ENCODE results near the gene MBTPS2. TPM values are rescaled to one million over a fixed set of nuclear protein-coding genes. Genes with fewer than 3 reads are reported as not detected.

MBTPS2 gene
- polyA plus RNA-seq (2013, experiment 1 of 2), result 5.0 TPM
- polyA plus RNA-seq (2013, experiment 2 of 2), result 5.0 TPM

DNA sequence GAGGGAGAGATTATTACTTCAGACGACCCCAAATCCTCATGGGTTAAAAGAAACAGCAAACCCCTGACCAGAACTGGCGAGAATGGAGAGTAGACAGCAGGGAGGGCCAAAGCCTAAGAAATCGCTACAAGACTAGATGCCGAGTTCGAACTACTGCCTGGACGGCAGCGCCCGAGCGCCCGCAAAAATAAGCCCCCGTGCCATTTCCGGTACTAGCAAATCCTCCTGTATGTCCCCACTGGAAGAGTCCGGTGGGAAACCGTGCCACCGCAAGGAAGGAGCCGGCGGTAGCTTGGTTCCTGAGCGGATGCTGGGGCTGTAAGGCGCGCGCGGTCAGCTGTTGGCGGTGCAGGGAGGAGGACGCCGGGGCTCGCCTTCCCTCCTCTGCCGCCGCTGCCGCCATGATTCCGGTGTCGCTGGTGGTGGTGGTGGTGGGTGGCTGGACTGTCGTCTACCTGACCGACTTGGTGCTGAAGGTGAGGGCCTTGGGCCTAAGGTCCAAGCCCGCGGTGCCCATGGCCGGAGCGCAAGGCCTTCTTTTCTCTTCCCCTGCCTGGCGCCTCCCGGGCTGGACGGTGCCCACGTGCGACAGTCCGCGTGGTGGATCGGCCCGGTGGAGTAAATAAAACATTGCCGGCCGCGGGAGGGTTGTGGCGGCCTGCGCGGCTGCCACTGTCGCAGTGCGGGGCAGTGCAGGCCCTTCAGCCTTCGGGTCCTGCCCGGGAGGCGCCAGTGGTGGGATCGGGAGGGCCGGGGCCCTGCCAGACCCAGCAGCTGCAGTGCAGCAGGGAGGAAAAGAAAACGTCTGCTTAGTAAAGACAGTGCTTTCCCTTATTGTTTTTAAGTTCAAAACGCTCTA is at the start of gene MBTPS2:
TSS of gene MBTPS2 (plus strand) at position 284 of the 859 bp plus-strand sequence. CDS start at position 402, 118 bp downstream.
- H3K4me2 ChIP-seq (ENCODE audit: low read length), result peak within 1 kb of the TSS; percentile 38
- no peaks in the 10 kb centered on the region for H3K79me2 ChIP-seq (ENCODE audit: control insufficient read depth, insufficient read depth, low read length)
- H3K79me1 ChIP-seq (ENCODE audit: low read length), result no peaks in the 10 kb centered on the region
- H3K23ac ChIP-seq (ENCODE audit: low read length), result no peak within 1 kb of the TSS
- peak within 1 kb of the TSS; percentile 72 for H3K4me3 ChIP-seq (ENCODE audit: low read length)
- peak within 1 kb of the TSS; percentile 70 for H2BK5ac ChIP-seq (ENCODE audit: low read length)
- no peaks in the 10 kb centered on the region for H3K27me3 ChIP-seq (ENCODE audit: insufficient read depth, low read length, poor library complexity)
- no peaks in the 10 kb centered on the region for H3K4me1 ChIP-seq (ENCODE audit: control insufficient read depth, low read depth, low read length)
- DNase-seq, result peak; percentile 91
- peak within 1 kb of the TSS; percentile 28 for H4K8ac ChIP-seq (ENCODE audit: low read depth, low read length)
- H2BK15ac ChIP-seq (replicated peaks; ENCODE audit: low read depth), result no peak within 1 kb of the TSS
- no peak within 1 kb of the TSS for H2AK5ac ChIP-seq (ENCODE audit: low read length)
- peak within 1 kb of the TSS; percentile 93 for H3K56ac ChIP-seq (ENCODE audit: low read length)
- H2BK120ac ChIP-seq (ENCODE audit: low read depth, low read length), result no peak within 1 kb of the TSS
- H3K36me3 ChIP-seq (ENCODE audit: control insufficient read depth, insufficient read depth, low read length), result no peaks in the 10 kb centered on the region
- no peak within 1 kb of the TSS for H3K27ac ChIP-seq (ENCODE audit: low read depth, low read length)
- H3K4ac ChIP-seq (ENCODE audit: low read depth, low read length), result no peak within 1 kb of the TSS
- H4K5ac ChIP-seq (ENCODE audit: low read length), result no peak within 1 kb of the TSS
- H3K18ac ChIP-seq (ENCODE audit: low read length), result no peak within 1 kb of the TSS
- WGBS (ENCODE audit: extremely low coverage, insufficient coverage, low lambda C conversion rate), result no CpG with 5 or more reads among the region's 61 CpGs
- peak within 1 kb of the TSS; percentile 89 for H3K9ac ChIP-seq (ENCODE audit: low read length)

- no peaks in the 10 kb centered on the region for H3K36me3 ChIP-seq (ENCODE audit: control insufficient read depth, insufficient read depth, low read length)
- WGBS (ENCODE audit: extremely low coverage, insufficient coverage, low lambda C conversion rate), result no CpG with 5 or more reads among the region's 6 CpGs
- no peak overlapping the region for H2BK15ac ChIP-seq (replicated peaks; ENCODE audit: low read depth)
- H4K8ac ChIP-seq (ENCODE audit: low read depth, low read length), result no peak overlapping the region
- no peaks in the 10 kb centered on the region for H3K4me1 ChIP-seq (ENCODE audit: control insufficient read depth, low read depth, low read length)
- no peak overlapping the region for H3K23ac ChIP-seq (ENCODE audit: low read length)
- no peak overlapping the region for H3K4ac ChIP-seq (ENCODE audit: low read depth, low read length)
- no peak overlapping the region for H2AK5ac ChIP-seq (ENCODE audit: low read length)
- no peak overlapping the region for H2BK120ac ChIP-seq (ENCODE audit: low read depth, low read length)
- no peak overlapping the region for H3K4me2 ChIP-seq (ENCODE audit: low read length)
- no peak overlapping the region for H3K9ac ChIP-seq (ENCODE audit: low read length)
- no peaks in the 10 kb centered on the region for H3K79me1 ChIP-seq (ENCODE audit: low read length)
- H4K5ac ChIP-seq (ENCODE audit: low read length), result no peak overlapping the region
- H3K18ac ChIP-seq (ENCODE audit: low read length), result no peak overlapping the region
- H3K4me3 ChIP-seq (ENCODE audit: low read length), result no peak overlapping the region
- H2BK5ac ChIP-seq (ENCODE audit: low read length), result no peak overlapping the region
- no peak for DNase-seq
- H3K56ac ChIP-seq (ENCODE audit: low read length), result no peak overlapping the region
- no peak overlapping the region for H3K27ac ChIP-seq (ENCODE audit: low read depth, low read length)
- H3K79me2 ChIP-seq (ENCODE audit: control insufficient read depth, insufficient read depth, low read length), result no peaks in the 10 kb centered on the region
- H3K27me3 ChIP-seq (ENCODE audit: insufficient read depth, low read length, poor library complexity), result no peaks in the 10 kb centered on the region
Measured at GRCh38 chrX:21798677-21799219, 40.7 kb upstream of the MBTPS2 start.

DNA sequence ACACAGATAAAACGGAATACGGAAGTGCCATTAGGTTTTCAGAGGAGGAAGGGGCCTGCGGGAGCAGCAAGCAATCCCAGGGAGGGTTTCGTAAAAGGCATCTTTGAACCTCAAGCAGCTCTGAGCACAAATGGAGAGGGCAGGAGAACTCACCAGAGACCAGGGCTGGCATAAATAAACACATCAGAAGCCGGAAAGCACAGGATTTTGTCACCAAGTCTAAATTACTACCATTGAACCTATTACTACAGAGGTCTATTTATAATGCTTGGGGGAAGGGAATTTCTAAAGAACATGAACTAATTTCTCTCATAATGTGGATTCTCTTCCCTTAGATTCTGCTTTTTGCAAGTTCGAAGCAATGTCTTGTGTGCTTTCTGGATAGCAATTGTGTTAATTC is 39.6 kb upstream of the MBTPS2 start:
- H2AK5ac ChIP-seq (ENCODE audit: low read length), result no peak overlapping the region

DNA sequence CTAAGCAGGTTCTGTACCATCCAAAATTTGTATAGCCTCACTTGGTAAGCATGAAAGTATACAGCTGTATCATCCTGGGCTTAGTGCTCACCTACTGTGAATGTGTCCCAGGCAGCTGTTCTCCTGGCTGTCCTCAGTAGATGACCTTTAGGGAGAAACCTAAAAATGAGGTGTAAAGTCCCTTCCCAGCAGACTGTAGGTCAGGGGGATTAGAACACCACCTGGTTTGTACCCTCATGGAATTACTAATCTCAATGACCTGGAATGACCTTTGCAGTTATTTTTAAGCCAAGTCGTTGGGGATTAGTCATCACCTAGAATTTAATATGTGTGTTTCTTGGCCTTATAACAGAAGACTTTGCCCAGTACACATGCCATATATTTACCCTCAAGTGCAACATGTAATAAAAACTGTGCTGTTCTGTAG is 39.1 kb upstream of the MBTPS2 start:
- no peak for DNase-seq
- no peak overlapping the region for H2BK5ac ChIP-seq (ENCODE audit: low read length)
- H3K27me3 ChIP-seq (ENCODE audit: insufficient read depth, low read length, poor library complexity), result no peaks in the 10 kb centered on the region
- no peak overlapping the region for H4K5ac ChIP-seq (ENCODE audit: low read length)
- H3K79me2 ChIP-seq (ENCODE audit: control insufficient read depth, insufficient read depth, low read length), result no peaks in the 10 kb centered on the region
- no peak overlapping the region for H3K4ac ChIP-seq (ENCODE audit: low read depth, low read length)
- no peak overlapping the region for H3K4me3 ChIP-seq (ENCODE audit: low read length)
- H3K23ac ChIP-seq (ENCODE audit: low read length), result no peak overlapping the region
- H3K4me2 ChIP-seq (ENCODE audit: low read length), result no peak overlapping the region
- H2AK5ac ChIP-seq (ENCODE audit: low read length), result no peak overlapping the region
- H3K56ac ChIP-seq (ENCODE audit: low read length), result no peak overlapping the region
- no peak overlapping the region for H4K8ac ChIP-seq (ENCODE audit: low read depth, low read length)
- H3K9ac ChIP-seq (ENCODE audit: low read length), result no peak overlapping the region
- H3K27ac ChIP-seq (ENCODE audit: low read depth, low read length), result no peak overlapping the region
- no peaks in the 10 kb centered on the region for H3K79me1 ChIP-seq (ENCODE audit: low read length)
- H3K36me3 ChIP-seq (ENCODE audit: control insufficient read depth, insufficient read depth, low read length), result no peaks in the 10 kb centered on the region
- no peak overlapping the region for H3K18ac ChIP-seq (ENCODE audit: low read length)
- H3K4me1 ChIP-seq (ENCODE audit: control insufficient read depth, low read depth, low read length), result no peaks in the 10 kb centered on the region
- no peak overlapping the region for H2BK120ac ChIP-seq (ENCODE audit: low read depth, low read length)
- no peak overlapping the region for H2BK15ac ChIP-seq (replicated peaks; ENCODE audit: low read depth)
- WGBS (ENCODE audit: extremely low coverage, insufficient coverage, low lambda C conversion rate), result no CpG with 5 or more reads among the region's 1 CpG

More for the DNA sequence above, 39.6 kb upstream of the MBTPS2 start:
- WGBS (ENCODE audit: extremely low coverage, insufficient coverage, low lambda C conversion rate), result no CpG with 5 or more reads among the region's 6 CpGs
- Histone ChIP-seq H3K27ac (ENCODE audit: low read depth, low read length) (no peak overlapping the region), H3K36me3 (ENCODE audit: control insufficient read depth, insufficient read depth, low read length) (no peaks in the 10 kb centered on the region), H3K56ac (ENCODE audit: low read length) (no peak overlapping the region), H2BK5ac (ENCODE audit: low read length) (no peak overlapping the region), H4K8ac (ENCODE audit: low read depth, low read length) (no peak overlapping the region), H4K5ac (ENCODE audit: low read length) (no peak overlapping the region), H2BK15ac (replicated peaks; ENCODE audit: low read depth) (no peak overlapping the region), H3K18ac (ENCODE audit: low read length) (no peak overlapping the region), H2BK120ac (ENCODE audit: low read depth, low read length) (no peak overlapping the region), H3K4me1 (ENCODE audit: control insufficient read depth, low read depth, low read length) (no peaks in the 10 kb centered on the region), H3K4me2 (ENCODE audit: low read length) (no peak overlapping the region), H3K4me3 (ENCODE audit: low read length) (no peak overlapping the region), H3K23ac (ENCODE audit: low read length) (no peak overlapping the region), H3K9ac (ENCODE audit: low read length) (no peak overlapping the region), H3K79me1 (ENCODE audit: low read length) (no peaks in the 10 kb centered on the region), H3K27me3 (ENCODE audit: insufficient read depth, low read length, poor library complexity) (no peaks in the 10 kb centered on the region), H3K79me2 (ENCODE audit: control insufficient read depth, insufficient read depth, low read length) (no peaks in the 10 kb centered on the region), H3K4ac (ENCODE audit: low read depth, low read length) (no peak overlapping the region)
- DNase-seq, result no peak

DNA sequence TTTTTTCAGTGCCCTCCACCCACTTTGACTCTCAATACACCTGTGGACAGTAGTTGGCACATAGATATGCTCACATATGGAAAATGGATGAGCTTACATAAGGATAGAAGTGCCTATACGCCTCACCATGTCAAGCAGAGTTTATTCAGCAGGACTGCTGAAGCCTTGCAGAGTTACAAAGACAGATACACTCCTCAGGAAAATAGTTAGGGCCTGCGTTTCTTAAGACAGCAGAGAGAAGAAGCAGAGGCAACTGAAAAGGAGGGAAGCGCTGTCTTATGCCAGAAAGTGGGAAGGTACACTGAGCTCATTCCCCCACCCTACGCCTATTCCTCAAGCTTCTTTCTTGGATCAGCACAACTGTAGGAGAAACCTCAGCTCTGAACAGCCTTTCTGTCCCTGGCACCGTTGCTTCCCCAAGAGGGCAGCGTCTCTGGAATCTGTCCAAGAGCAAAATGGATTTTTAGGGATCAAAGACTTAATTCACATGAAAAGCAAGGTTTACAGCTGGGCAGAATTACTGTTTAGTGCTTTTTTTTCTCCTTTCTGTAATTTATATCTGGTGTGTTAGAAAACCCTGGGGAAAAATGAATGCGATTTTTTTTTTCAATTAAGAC is 37.3 kb upstream of the MBTPS2 start:
- H3K79me2 ChIP-seq (ENCODE audit: control insufficient read depth, insufficient read depth, low read length), result no peaks in the 10 kb centered on the region
- no peak overlapping the region for H3K23ac ChIP-seq (ENCODE audit: low read length)
- no peak overlapping the region for H2BK120ac ChIP-seq (ENCODE audit: low read depth, low read length)
- no peak overlapping the region for H2BK15ac ChIP-seq (replicated peaks; ENCODE audit: low read depth)
- H3K27me3 ChIP-seq (ENCODE audit: insufficient read depth, low read length, poor library complexity), result no peaks in the 10 kb centered on the region
- H3K4me1 ChIP-seq (ENCODE audit: control insufficient read depth, low read depth, low read length), result no peaks in the 10 kb centered on the region
- no peak overlapping the region for H3K56ac ChIP-seq (ENCODE audit: low read length)
- DNase-seq, result no peak
- no peak overlapping the region for H3K4me3 ChIP-seq (ENCODE audit: low read length)
- no peak overlapping the region for H3K9ac ChIP-seq (ENCODE audit: low read length)
- H3K4ac ChIP-seq (ENCODE audit: low read depth, low read length), result no peak overlapping the region
- no peak overlapping the region for H3K27ac ChIP-seq (ENCODE audit: low read depth, low read length)
- H2AK5ac ChIP-seq (ENCODE audit: low read length), result no peak overlapping the region
- no peak overlapping the region for H4K5ac ChIP-seq (ENCODE audit: low read length)
- H3K18ac ChIP-seq (ENCODE audit: low read length), result no peak overlapping the region
- H4K8ac ChIP-seq (ENCODE audit: low read depth, low read length), result no peak overlapping the region
- no peaks in the 10 kb centered on the region for H3K36me3 ChIP-seq (ENCODE audit: control insufficient read depth, insufficient read depth, low read length)
- H2BK5ac ChIP-seq (ENCODE audit: low read length), result no peak overlapping the region
- no peaks in the 10 kb centered on the region for H3K79me1 ChIP-seq (ENCODE audit: low read length)
- WGBS (ENCODE audit: extremely low coverage, insufficient coverage, low lambda C conversion rate), result no CpG with 5 or more reads among the region's 7 CpGs
- H3K4me2 ChIP-seq (ENCODE audit: low read length), result no peak overlapping the region
